HAP-1 (cell line): ENCODE measurements around the gene FAM229A.
"Not testable (repeated sequence)": the region's sequence is repeated elsewhere in the genome, so short reads cannot be mapped to it uniquely, and the experiment has no call there.

Experiments
- DNase-seq, 2 experiments: peaks; one replicate each; pipeline ENCODE4 v3.0.0-alpha.2; 2016 to 2020; ENCODE audit warnings: low spot score in 2 of 2
- H3K27me3 ChIP-seq: fragments of 250-450 bp; sonication (Bioruptor Pico); 2 replicates; pipeline ENCODE4 v1.5.1; 2020; ENCODE audit warnings: low read depth, mild to moderate bottlenecking, moderate library complexity
- H3K36me3 ChIP-seq: fragments of 250-450 bp; sonication (Bioruptor Pico); replicated peaks from 2 replicates; pipeline ENCODE4 v1.5.1; 2020; ENCODE audit warnings: mild to moderate bottlenecking
- H3K4me1 ChIP-seq: fragments of 250-450 bp; sonication (Bioruptor Pico); 2 replicates; pipeline ENCODE4 v1.5.1; 2020; ENCODE audit warnings: mild to moderate bottlenecking
- H3K4me3 ChIP-seq: fragments of 250-450 bp; sonication (Bioruptor Pico); 2 replicates; pipeline ENCODE4 v1.5.1; 2020; ENCODE audit warnings: mild to moderate bottlenecking, moderate library complexity
- H3K9me3 ChIP-seq: fragments of 250-450 bp; sonication (Bioruptor Pico); 2 replicates; pipeline ENCODE4 v1.5.1; 2020; ENCODE audit warnings: mild to moderate bottlenecking, moderate library complexity
- in situ Hi-C: fragments of 300-500 bp; cut with MboI; formaldehyde crosslinking; loops from 3 replicates; pipeline ENCODE4 v1.14.3; 2020; ENCODE audit warnings: low sequenced_read_pairs, inconsistent platforms, mixed read lengths

The FAM229A gene

GRCh38 chr1:32362474-32363313 lies at the start of gene FAM229A, which contains the start of gene TSSK3:
FAM229A (minus strand) TSS chr1:32362485; CDS start chr1:32362091, 394 bp downstream.
TSSK3 (plus strand) TSS chr1:32362539; CDS start chr1:32362702, 163 bp downstream.
- in situ Hi-C loops = no loop called here
- Histone ChIP-seq H3K36me3 (peaks cover 28% of the 10 kb centered on the region), H3K27me3 (no peaks in the 10 kb centered on the region), H3K9me3 (no peaks in the 10 kb centered on the region), H3K4me3 (no peak within 1 kb of the TSS), H3K4me1 (no peaks in the 10 kb centered on the region)
- no peak for DNase-seq

GRCh38 chr1:32411261-32411660 lies 49.0 kb upstream of the FAM229A start:
- no peak for DNase-seq

GRCh38 chr1:32406629-32407111 lies 44.4 kb upstream of the FAM229A start:
- Histone ChIP-seq H3K9me3 (no peaks in the 10 kb centered on the region), H3K36me3 (no peaks in the 10 kb centered on the region), H3K27me3 (no peaks in the 10 kb centered on the region), H3K4me1 (peaks cover 10% of the 10 kb centered on the region), H3K4me3 (no peak overlapping the region)
- in situ Hi-C loops = no loop called here
- no peak for DNase-seq

More at GRCh38 chr1:32411261-32411660, 49.0 kb upstream of the FAM229A start:
- Histone ChIP-seq H3K9me3 (peaks cover 4% of the 10 kb centered on the region; the same call in 1 of the 2 replicates), H3K27me3 (no peaks in the 10 kb centered on the region), H3K4me3 (no peak overlapping the region), H3K4me1 (0 out of 2 replicates have a peak, but pooled peaks cover 2% of the 10 kb centered on the region), H3K36me3 (no peaks in the 10 kb centered on the region)
- in situ Hi-C loops = no loop called here

- in situ Hi-C loops = no loop called here
- no peaks in the 10 kb centered on the region for H3K27me3 ChIP-seq
- no peak overlapping the region for H3K4me3 ChIP-seq
- H3K4me1 ChIP-seq = peaks cover 13% of the 10 kb centered on the region
- no peaks in the 10 kb centered on the region for H3K36me3 ChIP-seq
- H3K9me3 ChIP-seq = no peaks in the 10 kb centered on the region
- DNase-seq = no peak
Observed at GRCh38 chr1:32405672-32406467, 43.6 kb upstream of the FAM229A start.

- Histone ChIP-seq H3K9me3 (no peaks in the 10 kb centered on the region), H3K36me3 (no peaks in the 10 kb centered on the region), H3K4me1 (peaks cover 13% of the 10 kb centered on the region), H3K27me3 (no peaks in the 10 kb centered on the region), H3K4me3 (no peak overlapping the region)
- peak; percentile 41 to 71 for DNase-seq
- in situ Hi-C loops = no loop called here
Observed at GRCh38 chr1:32404946-32405345, 42.7 kb upstream of the FAM229A start.

GRCh38 chr1:32400876-32401631 lies 38.8 kb upstream of the FAM229A start:
- Histone ChIP-seq H3K36me3 (no peaks in the 10 kb centered on the region), H3K27me3 (no peaks in the 10 kb centered on the region), H3K9me3 (no peaks in the 10 kb centered on the region), H3K4me3 (no peak overlapping the region), H3K4me1 (peaks cover 13% of the 10 kb centered on the region)
- peak; percentile 76 to 92 for DNase-seq
- in situ Hi-C loops = no loop called here

GRCh38 chr1:32399843-32400242 lies 37.6 kb upstream of the FAM229A start:
- no peaks in the 10 kb centered on the region for H3K36me3 ChIP-seq
- H3K27me3 ChIP-seq = no peaks in the 10 kb centered on the region
- peaks cover 9% of the 10 kb centered on the region for H3K4me1 ChIP-seq
- H3K9me3 ChIP-seq = no peaks in the 10 kb centered on the region
- H3K4me3 ChIP-seq = no peak overlapping the region
- in situ Hi-C loops = no loop called here
- no peak for DNase-seq

GRCh38 chr1:32398401-32398800 lies 36.1 kb upstream of the FAM229A start:
- Histone ChIP-seq H3K9me3 (no peaks in the 10 kb centered on the region), H3K27me3 (no peaks in the 10 kb centered on the region), H3K4me1 (peaks cover 6% of the 10 kb centered on the region), H3K4me3 (no peak overlapping the region), H3K36me3 (no peaks in the 10 kb centered on the region)
- in situ Hi-C loops = no loop called here
- no peak for DNase-seq

GRCh38 chr1:32396524-32396923 lies 34.2 kb upstream of the FAM229A start:
- H3K27me3 ChIP-seq, H3K4me1 ChIP-seq, H3K9me3 ChIP-seq, in situ Hi-C loops, H3K4me3 ChIP-seq, H3K36me3 ChIP-seq, DNase-seq: not testable (repeated sequence)

- Histone ChIP-seq H3K4me3 (peak overlapping the region; percentile 75), H3K4me1 (peaks cover 5% of the 10 kb centered on the region), H3K9me3 (no peaks in the 10 kb centered on the region), H3K36me3 (peaks cover 6% of the 10 kb centered on the region), H3K27me3 (no peaks in the 10 kb centered on the region)
- in situ Hi-C loops = no loop called here
- peak in 1 of 2 experiments; percentile 11 for DNase-seq
Observed at GRCh38 chr1:32394890-32395432, 32.7 kb upstream of the FAM229A start.

GRCh38 chr1:32394141-32394889 lies 32.0 kb upstream of the FAM229A start, which contains the start of gene BSDC1:
BSDC1 (minus strand) TSS chr1:32394441; CDS start chr1:32394414, 27 bp downstream.
- peaks cover 5% of the 10 kb centered on the region for H3K4me1 ChIP-seq
- H3K27me3 ChIP-seq = no peaks in the 10 kb centered on the region
- no peaks in the 10 kb centered on the region for H3K9me3 ChIP-seq
- peak; percentile 99 to 100 for DNase-seq
- in situ Hi-C loops = no loop called here
- peak within 1 kb of the TSS; percentile 75 for H3K4me3 ChIP-seq
- peaks cover 8% of the 10 kb centered on the region for H3K36me3 ChIP-seq

- peak; percentile 5 to 51 for DNase-seq
- Histone ChIP-seq H3K9me3 (no peaks in the 10 kb centered on the region), H3K4me1 (peaks cover 5% of the 10 kb centered on the region), H3K27me3 (no peaks in the 10 kb centered on the region), H3K4me3 (peak overlapping the region; percentile 75), H3K36me3 (peaks cover 9% of the 10 kb centered on the region)
- in situ Hi-C loops = no loop called here
Observed at GRCh38 chr1:32393832-32394140, 31.5 kb upstream of the FAM229A start.
